HepG2 (cell line): ENCODE results near the gene PAX4. TPM values are rescaled to one million over a fixed set of nuclear protein-coding genes. Genes with fewer than 3 reads are reported as not detected.

Experiments
- ARID3A ChIP-seq: IDR thresholded peaks from 2 replicates; pipeline ENCODE4 v1.6.1; 2012; ENCODE audit warnings: low read depth, low read length, improper control_type of control experiment
- CSRNP1 ChIP-seq: sonication (generic); formaldehyde crosslinking; IDR thresholded peaks from 2 replicates; pipeline ENCODE4 v1.8.1; 2023; ENCODE audit warnings: mild to moderate bottlenecking, missing genetic modification reagents
- FLYWCH1 ChIP-seq: sonication (generic); formaldehyde crosslinking; IDR thresholded peaks from 2 replicates; pipeline ENCODE4 v1.8.1; 2023; ENCODE audit warnings: mild to moderate bottlenecking, missing genetic modification reagents
- HMG20A ChIP-seq: IDR thresholded peaks from 2 replicates; pipeline ENCODE4 v1.6.1; 2016; ENCODE audit warnings: borderline replicate concordance
- KDM5B ChIP-seq: sonication (generic); formaldehyde crosslinking; IDR thresholded peaks from 2 replicates; pipeline ENCODE4 v1.4.0; 2020; ENCODE audit warnings: missing genetic modification reagents, mild to moderate bottlenecking, borderline replicate concordance
- NFRKB ChIP-seq: fragments of 450-650 bp; IDR thresholded peaks from 2 replicates; pipeline ENCODE4 v1.6.1; 2017
- PHB2 ChIP-seq: fragments of 450-650 bp; IDR thresholded peaks from 2 replicates; pipeline ENCODE4 v1.6.1; 2018; ENCODE audit not compliant: partially characterized antibody
- RARA ChIP-seq: IDR thresholded peaks from 2 replicates; pipeline ENCODE4 v1.6.1; 2016; ENCODE audit warnings: missing genetic modification reagents, missing compliant biosample characterization
- RXRA ChIP-seq: sonication (generic); formaldehyde crosslinking; IDR thresholded peaks from 2 replicates; pipeline ENCODE4 v1.5.1; 2020; ENCODE audit warnings: missing genetic modification reagents
- SMAD1 ChIP-seq: sonication (generic); formaldehyde crosslinking; IDR thresholded peaks from 2 replicates; pipeline ENCODE4 v1.4.0; 2020; ENCODE audit warnings: missing genetic modification reagents, low read depth, mild to moderate bottlenecking, borderline replicate concordance
- SMAD3 ChIP-seq: sonication (generic); formaldehyde crosslinking; IDR thresholded peaks from 2 replicates; pipeline ENCODE4 v1.4.0; 2020; ENCODE audit warnings: missing genetic modification reagents
- SMARCE1 ChIP-seq: fragments of 450-650 bp; IDR thresholded peaks from 2 replicates; pipeline ENCODE4 v1.6.1; 2017; ENCODE audit warnings: borderline replicate concordance
- SNAI1 ChIP-seq: sonication (generic); formaldehyde crosslinking; IDR thresholded peaks from 2 replicates; pipeline ENCODE4 v1.5.0; 2020; ENCODE audit warnings: mild to moderate bottlenecking, missing genetic modification reagents, borderline replicate concordance
- SP2 ChIP-seq: sonication (generic); formaldehyde crosslinking; IDR thresholded peaks from 2 replicates; pipeline ENCODE4 v1.5.1; 2020; ENCODE audit warnings: mild to moderate bottlenecking, missing genetic modification reagents
- SUZ12 ChIP-seq: fragments of 150-350 bp; IDR thresholded peaks from 2 replicates; pipeline ENCODE4 v1.6.1; 2014; ENCODE audit warnings: low read depth, low read length
- TAF1 ChIP-seq: sonication (generic); formaldehyde crosslinking; IDR thresholded peaks from 2 replicates; pipeline ENCODE4 v1.4.0; 2020; ENCODE audit warnings: missing genetic modification reagents
- TCF12 ChIP-seq, 2 experiments: fragments of 450-650 bp in 1 of 2; sonication (generic) in 1 of 2; formaldehyde crosslinking in 1 of 2; IDR thresholded peaks; 2 replicates each; pipeline versions ENCODE4 v1.6.1 to v1.8.0; 2017 to 2022; ENCODE audit warnings: antibody characterized with exemption in 1 of 2, mild to moderate bottlenecking in 1 of 2, missing genetic modification reagents in 1 of 2, moderate library complexity in 1 of 2
- TIGD3 ChIP-seq: sonication (generic); formaldehyde crosslinking; IDR thresholded peaks from 2 replicates; pipeline ENCODE4 v1.5.1; 2020; ENCODE audit warnings: mild to moderate bottlenecking, missing genetic modification reagents, borderline replicate concordance
- ZNF232 ChIP-seq: sonication (generic); formaldehyde crosslinking; IDR thresholded peaks from 2 replicates; pipeline ENCODE4 v1.4.0; 2020; ENCODE audit warnings: missing genetic modification reagents, borderline replicate concordance
- ZNF317 ChIP-seq: sonication (generic); formaldehyde crosslinking; IDR thresholded peaks from 2 replicates; pipeline ENCODE4 v1.5.0; 2020; ENCODE audit warnings: mild to moderate bottlenecking, missing genetic modification reagents
- ZNF512 ChIP-seq: sonication (generic); formaldehyde crosslinking; IDR thresholded peaks from 2 replicates; pipeline ENCODE4 v1.4.0; 2020; ENCODE audit warnings: mild to moderate bottlenecking, missing genetic modification reagents
- polyA plus RNA-seq, 8 experiments: library from polyadenylated mRNA; depleted of rRNA in 3 of 8; stranded (reverse) in 7 of 8; unstranded in 1 of 8; fragments of >200 nt; fragmentation: Illumina TruSeq in 4 of 8; extraction: Trizol in 4 of 8; gene quantifications; 2 replicates each; pipeline versions ENCODE4 v1.2.1 to v1.2.3, GENCODE V29; 2011 to 2016; ENCODE audit warnings: low read depth in 4 of 8, missing spikeins in 1 of 8, mixed read lengths in 1 of 8; ENCODE audit not compliant: insufficient read depth in 1 of 8
- total RNA-seq, 5 experiments: library from RNA; depleted of rRNA; stranded (reverse); fragments of >200 nt; fragmentation: Illumina TruSeq; extraction: Trizol; gene quantifications; 2 replicates each; pipeline ENCODE4 v1.2.3, GENCODE V29; 2016; ENCODE audit warnings: low read depth in 1 of 5
- TF ChIP-seq, protein P1 (sequence below): IDR thresholded peaks from 2 replicates; pipeline ENCODE4 v1.6.1; 2016
- TF ChIP-seq, protein P2 (sequence below): IDR thresholded peaks from 2 replicates; pipeline ENCODE4 v1.6.1; 2016; ENCODE audit warnings: low read depth, borderline replicate concordance

Gene PAX4
- total and polyA plus RNA-seq, 2 of the 13 experiments (the other 11 are each of a cell fraction or from before 2014, with no cell fraction given) = not detected

DNA sequence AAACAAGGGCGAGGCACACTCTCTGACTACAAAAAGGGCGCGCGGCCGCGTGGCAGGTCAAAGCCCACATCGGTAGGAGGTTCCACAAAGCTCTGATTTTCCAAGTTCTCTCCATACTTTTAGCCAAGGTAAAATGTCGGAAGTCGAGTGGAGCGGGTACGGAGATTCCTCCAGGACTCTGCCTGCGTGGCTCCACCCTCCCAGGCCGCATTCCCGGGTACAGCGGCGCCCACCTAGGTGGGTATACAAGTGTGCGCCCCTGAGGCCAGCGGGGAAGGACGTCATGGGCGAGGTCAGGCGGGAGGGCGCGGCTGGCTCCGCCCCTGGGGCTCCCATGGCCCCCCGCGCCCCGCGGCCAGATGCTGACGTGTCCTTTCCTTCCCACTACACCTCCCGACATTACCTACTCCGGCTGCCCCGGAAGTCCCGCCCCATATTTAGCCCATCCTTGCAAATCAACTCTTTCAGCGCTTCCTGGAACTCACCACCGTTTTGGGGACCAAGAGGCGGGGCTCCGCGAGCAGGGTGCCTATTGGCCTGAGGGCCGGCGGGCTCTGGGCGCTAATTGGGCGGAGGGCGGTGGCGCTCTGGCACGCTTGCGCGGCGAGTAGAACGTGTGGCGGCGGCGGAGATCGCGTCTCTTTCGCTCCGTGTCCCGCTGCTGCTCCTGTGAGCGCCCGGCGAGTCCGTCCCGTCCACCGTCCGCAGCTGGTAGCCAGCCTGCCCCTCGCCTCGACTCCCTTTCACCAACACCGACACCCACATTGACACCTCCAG lies 33.8 kb upstream of the PAX4 start, which contains the start of gene SND1 (continued):
- TF ChIP-seq ZNF512 (CRISPR knock-in tag) = no peak
- 0 out of 2 replicates have a peak, but pooled peaks have one; percentile 22 for TF ChIP-seq SMAD3 (CRISPR knock-in tag)
- TF ChIP-seq RARA (CRISPR knock-in tag) = peak; percentile 35; the same call in 1 of the 2 replicates
- no peak for TF ChIP-seq NFRKB
- TF ChIP-seq SP2 (CRISPR knock-in tag) = peak; percentile 90
- TF ChIP-seq SMAD1 (CRISPR knock-in tag) = 0 out of 2 replicates have a peak, but pooled peaks have one; percentile 42
- TF ChIP-seq, protein P1, sequence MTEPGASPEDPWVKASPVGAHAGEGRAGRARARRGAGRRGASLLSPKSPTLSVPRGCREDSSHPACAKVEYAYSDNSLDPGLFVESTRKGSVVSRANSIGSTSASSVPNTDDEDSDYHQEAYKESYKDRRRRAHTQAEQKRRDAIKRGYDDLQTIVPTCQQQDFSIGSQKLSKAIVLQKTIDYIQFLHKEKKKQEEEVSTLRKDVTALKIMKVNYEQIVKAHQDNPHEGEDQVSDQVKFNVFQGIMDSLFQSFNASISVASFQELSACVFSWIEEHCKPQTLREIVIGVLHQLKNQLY (CRISPR knock-in tag) = no peak
- no peak; the same call in 1 of the 2 replicates for TF ChIP-seq TIGD3 (CRISPR knock-in tag)
- TF ChIP-seq, protein P2, sequence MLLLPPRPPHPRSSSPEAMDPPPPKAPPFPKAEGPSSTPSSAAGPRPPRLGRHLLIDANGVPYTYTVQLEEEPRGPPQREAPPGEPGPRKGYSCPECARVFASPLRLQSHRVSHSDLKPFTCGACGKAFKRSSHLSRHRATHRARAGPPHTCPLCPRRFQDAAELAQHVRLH (CRISPR knock-in tag) = no peak
- TF ChIP-seq FLYWCH1 (CRISPR knock-in tag) = no peak
- TF ChIP-seq CSRNP1 (CRISPR knock-in tag) = no peak; the same call in 1 of the 2 replicates
- no peak for TF ChIP-seq HMG20A
- no peak for TF ChIP-seq SMARCE1
- no peak for TF ChIP-seq ZNF317 (CRISPR knock-in tag)
- peak; percentile 54 for TF ChIP-seq RXRA (CRISPR knock-in tag)
- TF ChIP-seq SUZ12 = peak; percentile 29; the same call in 1 of the 2 replicates
- TF ChIP-seq TCF12 (IDR thresholded peaks at IDR 0.05) = no peak
- no peak for TF ChIP-seq TCF12 (CRISPR knock-in tag; IDR thresholded peaks at IDR 0.05)
- no peak for TF ChIP-seq ARID3A
- no peak for TF ChIP-seq PHB2
- peak; percentile 96 for TF ChIP-seq TAF1 (CRISPR knock-in tag)
- TF ChIP-seq SNAI1 (CRISPR knock-in tag) = no peak
- peak; percentile 74 for TF ChIP-seq KDM5B
- TF ChIP-seq ZNF232 = peak; percentile 64; the same call in 1 of the 2 replicates
